ENCODE results near the gene MSANTD3. TPM values are rescaled to one million over a fixed set of nuclear protein-coding genes. Genes with fewer than 3 reads are reported as not detected.

The MSANTD3 gene
- total and polyA plus RNA-seq, 9 of the 15 experiments (the other 6 are each of a cell fraction or from before 2014, with no cell fraction given) = 9.4 to 28.7 (median 22.3) TPM

GRCh38 chr9:100428871-100429654 is 2.1 kb downstream of the MSANTD3 start (continued):
- TF ChIP-seq ARID3B (CRISPR knock-in tag; IDR thresholded peaks at IDR 0.05; ENCODE audit: borderline replicate concordance) (no peak), SIX5 (IDR thresholded peaks at IDR 0.05; ENCODE audit: borderline replicate concordance in 1 of 2, insufficient read depth in 1 of 2, low read depth in 1 of 2, low read length in 2 of 2) (no peak), MBD1 (CRISPR knock-in tag; IDR thresholded peaks at IDR 0.05) (no peak), ZBTB8A (IDR thresholded peaks at IDR 0.05; ENCODE audit: partially characterized antibody) (no peak), CBFA2T3 (IDR thresholded peaks at IDR 0.05) (no peak), TCF3 (CRISPR knock-in tag; IDR thresholded peaks at IDR 0.05) (no peak), ZNF41 (CRISPR knock-in tag; conservative IDR thresholded peaks at IDR 0.05) (no peak), NFE2 (IDR thresholded peaks at IDR 0.05; ENCODE audit: low read depth) (peak; percentile 83), HEY1 (CRISPR knock-in tag; IDR thresholded peaks at IDR 0.05; ENCODE audit: borderline replicate concordance) (no peak), LEF1 (IDR thresholded peaks at IDR 0.05) (0 out of 2 replicates have a peak, but pooled peaks have one; percentile 21), ZC3H11A (IDR thresholded peaks at IDR 0.05; ENCODE audit: low read depth, low read length) (no peak), SRSF9 (IDR thresholded peaks at IDR 0.05; ENCODE audit: borderline replicate concordance, low read depth, low read length) (no peak), ZFX (CRISPR knock-in tag; IDR thresholded peaks at IDR 0.05) (no peak), ZNF384 (IDR thresholded peaks at IDR 0.05; ENCODE audit: low read depth, low read length) (no peak), ZNF79 (CRISPR knock-in tag; IDR thresholded peaks at IDR 0.05; ENCODE audit: low read depth) (no peak), POLR2A (conservative IDR thresholded peaks at IDR 0.05) (no peak), ZEB2 (IDR thresholded peaks at IDR 0.05) (no peak), SMAD2 (IDR thresholded peaks at IDR 0.05; ENCODE audit: low read depth, low read length) (no peak), KAT2B (IDR thresholded peaks at IDR 0.05; ENCODE audit: low read depth, low read length) (no peak), MAFF (IDR thresholded peaks at IDR 0.05; ENCODE audit: low read length) (peak; percentile 57), SMARCC2 (IDR thresholded peaks at IDR 0.05; ENCODE audit: low read depth) (peak; percentile 64; the same call in 1 of the 2 replicates), ZNF316 (IDR thresholded peaks at IDR 0.05) (peak; percentile 94)
- TF ChIP-seq, protein P1, sequence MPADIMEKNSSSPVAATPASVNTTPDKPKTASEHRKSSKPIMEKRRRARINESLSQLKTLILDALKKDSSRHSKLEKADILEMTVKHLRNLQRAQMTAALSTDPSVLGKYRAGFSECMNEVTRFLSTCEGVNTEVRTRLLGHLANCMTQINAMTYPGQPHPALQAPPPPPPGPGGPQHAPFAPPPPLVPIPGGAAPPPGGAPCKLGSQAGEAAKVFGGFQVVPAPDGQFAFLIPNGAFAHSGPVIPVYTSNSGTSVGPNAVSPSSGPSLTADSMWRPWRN (IDR thresholded peaks at IDR 0.05; ENCODE audit: low read depth) = no peak

Data from K562 (cell line).